Stimulated activated naive B cell treated with anti-CD40 and anti-IgM and Interleukin-4, amounts not matched to agents 10 μg/mL and 1 μg/mL and 100 μg/mL, for 72 hours (primary cell): Measurements from ENCODE around the gene KLK15.
A peak's percentile ranks its signal among the peaks of the same experiment; 100 is the strongest.

Source experiments
- ATAC-seq, 2 donors: fragments of 150-1000 bp; cut with Tn5 transposase; replicated peaks; 2 replicates each; pipeline ENCODE4 v1.10.0; 2021; ENCODE audit warnings: moderate library complexity in 1 of 2
- DNase-seq: peaks from one replicate; pipeline ENCODE4 v3.0.0; 2021
- H3K27ac Mint-ChIP-seq: one replicate; pipeline ENCODE4 v1.8.0; 2022; ENCODE audit warnings: mild to moderate bottlenecking, mixed read lengths
- H3K27me3 Mint-ChIP-seq, 2 donors: one replicate each; pipeline ENCODE4 v1.8.0; 2022; ENCODE audit warnings: mixed read lengths in 2 of 2
- H3K36me3 Mint-ChIP-seq, 2 donors: one replicate each; pipeline ENCODE4 v1.8.0; 2022; ENCODE audit warnings: mixed read lengths in 2 of 2, mild to moderate bottlenecking in 1 of 2
- H3K4me1 Mint-ChIP-seq, 2 donors: one replicate each; pipeline ENCODE4 v1.8.0; 2022; ENCODE audit warnings: mixed read lengths in 2 of 2, mild to moderate bottlenecking in 1 of 2
- H3K4me3 Mint-ChIP-seq, 2 donors: one replicate each; pipeline ENCODE4 v1.8.0; 2022; ENCODE audit warnings: mild to moderate bottlenecking in 2 of 2, mixed read lengths in 2 of 2, moderate library complexity in 1 of 2
- H3K9me3 Mint-ChIP-seq, 2 donors: one replicate each; pipeline ENCODE4 v1.8.0; 2022; ENCODE audit warnings: mixed read lengths in 2 of 2, mild to moderate bottlenecking in 1 of 2

KLK15 gene

DNA sequence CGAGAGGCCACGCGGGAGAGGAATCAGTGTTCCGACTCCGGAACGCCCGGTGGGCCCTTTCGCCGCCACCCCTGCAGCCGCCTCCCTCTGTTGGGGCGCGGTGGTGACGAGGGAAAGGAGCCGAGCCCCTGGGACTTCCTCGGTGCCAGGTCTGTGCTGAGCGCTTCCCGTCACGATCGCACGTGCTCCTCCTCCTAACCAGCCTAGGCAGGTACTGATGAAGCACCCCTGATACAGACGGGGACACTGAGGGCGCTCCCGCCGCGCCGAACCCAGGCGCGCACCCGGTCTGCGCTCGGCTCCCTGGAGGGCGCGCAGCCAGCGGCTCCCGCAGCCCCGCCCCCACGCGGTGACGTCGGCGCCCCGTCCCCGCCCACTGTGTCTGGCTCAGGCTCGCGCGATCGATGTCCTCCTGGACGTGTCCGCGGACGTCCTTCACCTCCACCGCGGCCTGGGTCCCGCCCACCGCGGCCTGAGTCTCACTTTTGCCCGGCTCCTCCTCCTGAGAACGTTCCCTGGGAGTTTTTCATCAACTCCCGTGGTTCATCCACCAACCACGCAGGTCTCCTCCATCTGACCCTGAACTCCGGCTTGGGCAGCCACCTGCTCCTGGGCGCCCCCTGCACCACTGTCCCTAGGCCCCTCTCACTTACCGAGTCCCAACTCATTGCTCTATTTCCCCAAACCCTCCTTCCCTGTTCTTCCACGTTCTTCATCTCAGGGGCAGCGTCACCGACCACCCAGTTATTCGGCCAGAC is 2.6 kb upstream of the KLK15 start:
- ATAC-seq (peak; percentile 89 to 95), DNase-seq (peak; percentile 61)
- peaks cover 66 to 71% of the 10 kb centered on the region in 2 donors for H3K27me3 Mint-ChIP-seq
- H3K4me3 Mint-ChIP-seq, result peak overlapping the region; percentile 88 to 89
- H3K9me3 Mint-ChIP-seq, result no peaks in the 10 kb centered on the region
- peak overlapping the region; percentile 76 for H3K27ac Mint-ChIP-seq
- peaks cover 0 to 2% of the 10 kb centered on the region in 2 donors for H3K36me3 Mint-ChIP-seq
- H3K4me1 Mint-ChIP-seq, result peaks cover 12 to 21% of the 10 kb centered on the region in 2 donors

GRCh38 chr19:50835103-50835784 is 1.9 kb upstream of the KLK15 start:
- H3K27ac Mint-ChIP-seq, result no peak overlapping the region
- H3K36me3 Mint-ChIP-seq, result peaks cover 0 to 2% of the 10 kb centered on the region in 2 donors
- peaks cover 12 to 21% of the 10 kb centered on the region in 2 donors for H3K4me1 Mint-ChIP-seq
- peaks cover 67 to 76% of the 10 kb centered on the region in 2 donors for H3K27me3 Mint-ChIP-seq
- H3K4me3 Mint-ChIP-seq, result peak overlapping the region; percentile 88 to 89
- DNase-seq, result no peak
- no peaks in the 10 kb centered on the region for H3K9me3 Mint-ChIP-seq
- ATAC-seq, result peak in 1 of 2 donors; percentile 15

- no peak overlapping the region for H3K27ac Mint-ChIP-seq
- peaks cover 61 to 67% of the 10 kb centered on the region in 2 donors for H3K27me3 Mint-ChIP-seq
- H3K9me3 Mint-ChIP-seq, result no peaks in the 10 kb centered on the region
- no peak overlapping the region for H3K4me3 Mint-ChIP-seq
- peaks cover 0 to 2% of the 10 kb centered on the region in 2 donors for H3K36me3 Mint-ChIP-seq
- DNase-seq, result no peak
- H3K4me1 Mint-ChIP-seq, result peaks cover 12 to 21% of the 10 kb centered on the region in 2 donors
- no peak for ATAC-seq
Observed at GRCh38 chr19:50833802-50834167, 411 bp upstream of the KLK15 start.

DNA sequence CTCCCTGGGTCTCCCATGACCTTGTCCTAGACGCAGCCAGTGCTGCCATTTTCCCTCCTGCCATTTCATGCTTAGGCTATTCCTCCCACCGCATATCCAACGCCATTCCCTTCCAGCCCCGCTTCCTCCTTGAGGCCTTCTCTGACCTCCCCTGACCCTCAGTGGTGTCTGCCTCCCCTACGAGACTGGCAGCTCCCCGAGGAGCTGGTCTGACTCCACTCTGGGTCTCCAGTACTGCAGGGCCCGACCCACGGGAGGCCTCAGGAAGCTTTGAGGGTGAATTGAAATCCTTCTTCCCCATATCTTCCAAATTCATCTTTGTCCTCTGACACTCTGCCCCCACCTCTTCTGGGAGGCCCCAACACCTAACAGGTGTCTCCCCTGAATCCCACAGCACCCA is 708 bp downstream of the KLK15 start:
- ATAC-seq (no peak), DNase-seq (no peak)
- Mint-ChIP-seq H3K27me3 (peaks cover 55 to 59% of the 10 kb centered on the region in 2 donors), H3K9me3 (no peaks in the 10 kb centered on the region), H3K4me1 (peaks cover 12 to 16% of the 10 kb centered on the region in 2 donors), H3K36me3 (no peaks in the 10 kb centered on the region), H3K27ac (no peak overlapping the region), H3K4me3 (no peak overlapping the region)

DNA sequence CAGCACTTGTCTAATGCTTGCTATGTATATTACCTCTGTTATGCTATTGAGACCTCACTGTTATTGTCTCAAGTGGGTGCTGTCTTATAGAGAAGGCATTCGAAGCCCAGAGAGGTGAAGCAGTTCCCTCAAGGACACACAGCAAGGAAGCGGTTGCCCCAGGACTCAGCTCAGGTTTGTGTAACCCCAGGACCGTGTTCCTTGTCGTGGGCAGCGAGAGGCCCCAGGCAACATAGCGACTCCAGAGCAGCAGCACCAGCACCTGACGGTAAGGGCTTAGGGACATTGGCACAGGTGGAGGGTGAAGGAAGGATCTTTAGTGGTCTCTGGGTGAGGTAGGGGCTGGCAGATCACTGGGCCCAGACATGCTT is 2.4 kb downstream of the KLK15 start:
- H3K27me3 Mint-ChIP-seq, result peaks cover 53 to 57% of the 10 kb centered on the region in 2 donors

DNA sequence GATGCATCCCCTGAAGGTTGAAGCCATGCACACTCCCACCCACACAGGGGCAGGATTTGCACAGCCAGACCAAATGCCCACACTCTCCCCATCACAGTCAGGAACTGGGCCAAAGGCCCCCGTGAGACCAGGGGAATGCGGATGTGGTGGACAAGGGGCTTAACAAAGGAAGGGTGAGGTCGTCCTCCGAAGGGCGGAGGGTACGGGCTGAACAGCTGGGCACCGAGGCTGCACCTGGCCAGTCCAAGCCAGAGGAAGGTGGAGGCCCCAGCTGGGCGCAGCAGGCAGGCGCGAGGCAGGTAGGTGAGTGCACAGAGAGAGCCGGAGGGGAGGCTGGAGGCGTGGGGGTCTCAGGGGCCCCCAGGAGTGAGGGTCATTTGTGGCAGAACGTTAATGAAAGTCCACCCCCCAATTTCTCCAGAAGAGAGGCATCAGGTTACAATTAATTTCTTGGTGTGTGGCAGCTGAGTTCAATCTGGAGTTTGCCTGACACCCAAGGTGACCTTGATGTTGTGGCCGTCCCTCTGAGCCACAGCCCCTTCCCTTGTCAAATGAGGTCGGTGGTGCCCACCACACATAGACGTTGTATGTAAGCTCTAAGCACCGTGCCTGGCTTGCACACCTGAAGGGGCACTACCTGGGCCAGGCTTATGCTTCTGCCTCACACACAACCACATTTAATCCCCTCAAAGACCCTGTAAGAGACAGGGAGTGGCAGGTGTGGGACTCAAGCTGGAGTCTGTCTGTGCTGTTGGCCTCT is 2.9 kb downstream of the KLK15 start:
- peaks cover 56 to 58% of the 10 kb centered on the region in 2 donors for H3K27me3 Mint-ChIP-seq
- no peak overlapping the region for H3K27ac Mint-ChIP-seq
- ATAC-seq, result no peak
- peaks cover 0 to 4% of the 10 kb centered on the region in 2 donors for H3K36me3 Mint-ChIP-seq
- DNase-seq, result no peak
- H3K9me3 Mint-ChIP-seq, result no peaks in the 10 kb centered on the region
- H3K4me3 Mint-ChIP-seq, result no peak overlapping the region
- peaks cover 0 to 2% of the 10 kb centered on the region in 2 donors for H3K4me1 Mint-ChIP-seq

More for the DNA sequence above, 2.4 kb downstream of the KLK15 start:
- Mint-ChIP-seq H3K4me1 (peaks cover under 1 to 7% of the 10 kb centered on the region in 2 donors), H3K4me3 (no peak overlapping the region), H3K36me3 (peaks cover 0 to 4% of the 10 kb centered on the region in 2 donors), H3K9me3 (no peaks in the 10 kb centered on the region), H3K27ac (no peak overlapping the region)
- ATAC-seq, result no peak
- DNase-seq, result no peak

- Mint-ChIP-seq H3K4me3 (no peak overlapping the region), H3K27ac (no peak overlapping the region), H3K9me3 (no peaks in the 10 kb centered on the region), H3K4me1 (no peaks in the 10 kb centered on the region), H3K36me3 (peaks cover 0 to 4% of the 10 kb centered on the region in 2 donors), H3K27me3 (peaks cover 56 to 58% of the 10 kb centered on the region in 2 donors)
- no peak for ATAC-seq
- no peak for DNase-seq
Observed at GRCh38 chr19:50829801-50830200, 3.6 kb downstream of the KLK15 start.

GRCh38 chr19:50827476-50827875 is 5.9 kb downstream of the KLK15 start:
- Mint-ChIP-seq H3K36me3 (peaks cover 0 to 4% of the 10 kb centered on the region in 2 donors), H3K4me1 (peaks cover 4 to 8% of the 10 kb centered on the region in 2 donors), H3K27me3 (peaks cover 49 to 52% of the 10 kb centered on the region in 2 donors), H3K9me3 (no peaks in the 10 kb centered on the region), H3K4me3 (no peak overlapping the region), H3K27ac (peak overlapping the region; percentile 6)
- DNase-seq (no peak), ATAC-seq (no peak)

DNA sequence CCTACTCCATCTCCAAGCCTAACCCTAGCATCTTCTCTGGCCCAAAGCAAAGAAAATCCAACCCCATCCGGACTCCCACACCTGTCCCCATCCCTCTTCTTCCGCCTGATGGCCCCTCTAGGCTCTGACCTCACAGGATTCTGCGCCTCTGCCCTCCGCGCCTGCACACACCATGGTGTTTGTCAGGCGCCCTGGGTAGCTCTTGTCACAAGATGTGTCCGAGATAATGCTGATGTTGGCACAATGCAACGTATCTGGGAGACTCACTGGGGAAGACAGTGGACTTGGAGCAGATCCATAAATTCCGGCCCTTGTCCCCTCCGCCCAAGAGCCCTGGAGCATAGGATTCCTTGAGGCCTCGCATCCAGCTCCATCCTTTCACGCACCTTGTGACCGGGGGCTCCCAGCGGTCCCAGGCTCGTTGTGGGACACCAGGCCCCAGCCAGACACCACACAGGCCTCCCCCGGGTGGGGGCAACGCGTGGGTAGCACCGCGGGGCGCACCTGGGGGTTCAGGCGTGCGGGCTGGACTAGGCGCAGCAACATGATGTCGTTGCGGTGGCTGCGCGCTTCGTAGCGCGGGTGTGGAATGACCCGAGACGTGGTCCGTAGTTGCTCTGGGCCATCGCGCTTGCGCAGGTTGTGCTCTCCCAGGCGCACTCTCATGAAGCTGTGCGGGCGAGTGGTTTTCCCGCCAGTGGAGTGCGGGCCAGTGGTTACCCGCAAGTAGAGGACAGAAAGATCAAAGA is 6.7 kb downstream of the KLK15 start:
- Mint-ChIP-seq H3K4me3 (no peak overlapping the region), H3K36me3 (peaks cover 0 to 4% of the 10 kb centered on the region in 2 donors), H3K4me1 (peaks cover 12 to 14% of the 10 kb centered on the region in 2 donors), H3K27ac (no peak overlapping the region), H3K9me3 (no peaks in the 10 kb centered on the region), H3K27me3 (peaks cover 49 to 53% of the 10 kb centered on the region in 2 donors)
- DNase-seq (no peak), ATAC-seq (no peak)

DNA sequence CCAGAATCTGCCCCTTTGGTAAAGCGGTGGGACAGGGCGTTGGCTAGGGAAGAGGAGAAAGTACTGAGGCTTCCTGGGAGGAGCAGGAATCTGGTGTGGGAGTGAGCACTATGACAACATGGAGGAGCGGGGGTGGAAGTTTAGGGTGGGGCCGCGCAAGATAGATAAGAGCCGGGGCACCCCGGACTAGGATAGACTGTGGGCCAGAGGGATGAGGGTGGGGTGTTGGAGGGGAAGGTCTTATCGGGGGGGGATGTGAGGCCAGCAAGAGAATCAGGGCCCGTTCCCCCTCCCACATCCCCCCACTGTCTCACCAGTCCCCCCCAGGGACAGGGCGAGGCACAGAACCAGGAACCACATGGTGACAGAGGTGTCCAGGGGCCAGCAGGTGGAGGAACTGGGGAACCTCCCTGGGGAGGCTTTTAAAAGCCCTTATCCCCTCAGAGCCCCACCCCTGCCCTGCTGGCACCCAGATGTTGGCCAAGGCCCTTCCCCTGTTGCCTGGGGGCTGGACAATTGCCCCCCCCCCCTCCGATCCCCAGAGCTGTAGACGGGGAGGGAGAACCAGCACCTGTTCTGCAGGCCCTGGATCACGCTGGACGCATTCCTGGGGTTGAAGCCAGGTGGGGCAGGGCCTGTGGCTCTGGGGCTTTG is 9.9 kb downstream of the KLK15 start, which contains the start of gene KLK1:
Gene KLK1, minus strand, starts transcription at position 399 of the 654 bp plus-strand sequence. Its CDS starts 39 bp downstream, at position 360.
- DNase-seq (no peak), ATAC-seq (no peak)
- peak within 1 kb of the TSS; percentile 66 for H3K27ac Mint-ChIP-seq
- no peak within 1 kb of the TSS for H3K4me3 Mint-ChIP-seq
- H3K27me3 Mint-ChIP-seq, result peaks cover 67 to 68% of the 10 kb centered on the region in 2 donors
- H3K9me3 Mint-ChIP-seq, result no peaks in the 10 kb centered on the region
- peaks cover 0 to 4% of the 10 kb centered on the region in 2 donors for H3K36me3 Mint-ChIP-seq
- H3K4me1 Mint-ChIP-seq, result peaks cover 42 to 44% of the 10 kb centered on the region in 2 donors

DNA sequence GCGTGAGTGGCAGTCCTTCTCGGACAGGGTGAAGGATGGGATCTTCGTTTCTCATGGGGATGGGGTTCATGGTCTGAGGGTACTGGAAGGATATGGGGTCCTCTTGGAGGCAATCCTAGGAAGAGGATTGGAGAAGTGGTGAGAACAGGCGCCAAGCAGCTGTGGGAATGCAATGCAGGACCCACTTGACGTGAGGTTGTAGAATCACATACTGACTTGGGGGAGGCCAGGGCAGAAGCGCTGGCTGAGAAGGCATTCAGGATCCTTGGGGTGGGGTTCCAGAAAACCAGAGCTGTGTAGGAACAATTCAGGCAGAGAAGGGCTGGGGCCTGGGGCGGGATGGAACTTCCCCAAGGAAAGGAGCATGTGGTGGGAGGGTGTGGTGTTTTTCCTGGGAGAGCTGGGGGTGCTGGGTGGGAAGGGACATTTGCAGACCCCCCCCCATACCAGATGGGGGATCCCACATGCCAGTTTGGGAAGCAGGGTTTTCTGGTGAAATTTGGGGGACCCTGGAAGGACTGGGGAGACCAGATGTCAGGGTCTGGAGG is 10.6 kb downstream of the KLK15 start:
- peaks cover 0 to 4% of the 10 kb centered on the region in 2 donors for H3K36me3 Mint-ChIP-seq
- H3K27ac Mint-ChIP-seq, result peak overlapping the region; percentile 9
- H3K4me3 Mint-ChIP-seq, result no peak overlapping the region
- ATAC-seq (no peak), DNase-seq (no peak)
- H3K9me3 Mint-ChIP-seq, result no peaks in the 10 kb centered on the region
- H3K27me3 Mint-ChIP-seq, result peaks cover 62 to 70% of the 10 kb centered on the region in 2 donors
- peaks cover 47 to 52% of the 10 kb centered on the region in 2 donors for H3K4me1 Mint-ChIP-seq

- peak overlapping the region; percentile 11 for H3K27ac Mint-ChIP-seq
- peaks cover 0 to 1% of the 10 kb centered on the region in 2 donors for H3K9me3 Mint-ChIP-seq
- DNase-seq, result no peak
- H3K36me3 Mint-ChIP-seq, result peaks cover 2 to 8% of the 10 kb centered on the region in 2 donors
- H3K27me3 Mint-ChIP-seq, result peaks cover 53 to 63% of the 10 kb centered on the region in 2 donors
- ATAC-seq, result no peak
- no peak overlapping the region for H3K4me3 Mint-ChIP-seq
- peaks cover 56 to 63% of the 10 kb centered on the region in 2 donors for H3K4me1 Mint-ChIP-seq
Observed at GRCh38 chr19:50821622-50822021, 11.8 kb downstream of the KLK15 start.

DNA sequence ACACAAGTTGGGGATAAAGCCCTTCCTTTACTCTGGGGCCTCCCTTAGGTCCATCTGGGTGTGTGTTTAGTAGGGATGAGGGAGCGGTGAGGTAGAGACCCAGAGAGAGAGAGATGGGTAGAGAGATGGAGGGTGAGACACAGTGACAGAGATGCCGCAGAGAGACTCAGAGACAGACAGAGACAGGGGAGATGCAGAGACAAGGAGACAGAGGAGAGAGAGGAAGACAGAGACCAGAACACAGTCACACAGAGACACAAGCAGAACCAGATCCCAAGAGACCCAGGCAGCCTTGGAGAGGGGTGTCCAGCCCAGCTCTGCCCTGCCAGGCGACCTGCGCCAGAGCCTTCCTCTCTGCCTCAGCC is 12.1 kb downstream of the KLK15 start:
- H3K9me3 Mint-ChIP-seq, result peaks cover 2% of the 10 kb centered on the region in 2 donors
- peaks cover 5 to 10% of the 10 kb centered on the region in 2 donors for H3K36me3 Mint-ChIP-seq
- ATAC-seq (no peak), DNase-seq (no peak)
- peak overlapping the region; percentile 2 for H3K27ac Mint-ChIP-seq
- peaks cover 53 to 63% of the 10 kb centered on the region in 2 donors for H3K27me3 Mint-ChIP-seq
- peaks cover 59 to 67% of the 10 kb centered on the region in 2 donors for H3K4me1 Mint-ChIP-seq
- H3K4me3 Mint-ChIP-seq, result peak overlapping the region; percentile 8 to 51
